22Rv1 (cell line): ENCODE data around the gene RAD51B.
"Not testable (repeated sequence)": the region's sequence is repeated elsewhere in the genome, so short reads cannot be mapped to it uniquely, and the experiment has no call there.

Experiments used
- H3K27ac ChIP-seq: fragments of 450-650 bp; 2 replicates; pipeline ENCODE4 v1.5.1; 2017
- CTCF ChIP-seq: fragments of 450-650 bp; IDR thresholded peaks from 2 replicates; pipeline ENCODE4 v1.5.1; 2017; ENCODE audit warnings: mild to moderate bottlenecking
- ZFX ChIP-seq: fragments of 450-650 bp; IDR thresholded peaks from 2 replicates; pipeline ENCODE4 v1.6.1; 2017; ENCODE audit warnings: antibody characterized with exemption, borderline replicate concordance

RAD51B gene

GRCh38 chr14:68028075-68028474, 208.5 kb downstream of the RAD51B start:
- no peak for TF ChIP-seq CTCF
- TF ChIP-seq ZFX = no peak
- no peak overlapping the region for H3K27ac ChIP-seq

GRCh38 chr14:68031011-68031410, 211.4 kb downstream of the RAD51B start:
- not testable (repeated sequence) for H3K27ac ChIP-seq

- H3K27ac ChIP-seq = no peak overlapping the region
- no peak for TF ChIP-seq CTCF
- TF ChIP-seq ZFX = no peak
Observed at GRCh38 chr14:68032154-68032553, 212.6 kb downstream of the RAD51B start.

GRCh38 chr14:68033336-68033932, 213.9 kb downstream of the RAD51B start:
- no peak for TF ChIP-seq CTCF
- no peak for TF ChIP-seq ZFX
- H3K27ac ChIP-seq = no peak overlapping the region

- no peak for TF ChIP-seq ZFX
- no peak for TF ChIP-seq CTCF
- H3K27ac ChIP-seq = no peak overlapping the region
Observed at GRCh38 chr14:68034896-68035295, 215.3 kb downstream of the RAD51B start.

- H3K27ac ChIP-seq = no peak overlapping the region
- TF ChIP-seq CTCF (no peak), ZFX (no peak)
Observed at GRCh38 chr14:68036202-68036601, 216.6 kb downstream of the RAD51B start.

- TF ChIP-seq ZFX (no peak), CTCF (no peak)
- H3K27ac ChIP-seq = no peak overlapping the region
Observed at GRCh38 chr14:68039593-68039992, 220.0 kb downstream of the RAD51B start.
